ENCODE measurements around the gene LGMN.
A peak's percentile ranks its signal among the peaks of the same experiment; 100 is the strongest.

The LGMN gene

DNA sequence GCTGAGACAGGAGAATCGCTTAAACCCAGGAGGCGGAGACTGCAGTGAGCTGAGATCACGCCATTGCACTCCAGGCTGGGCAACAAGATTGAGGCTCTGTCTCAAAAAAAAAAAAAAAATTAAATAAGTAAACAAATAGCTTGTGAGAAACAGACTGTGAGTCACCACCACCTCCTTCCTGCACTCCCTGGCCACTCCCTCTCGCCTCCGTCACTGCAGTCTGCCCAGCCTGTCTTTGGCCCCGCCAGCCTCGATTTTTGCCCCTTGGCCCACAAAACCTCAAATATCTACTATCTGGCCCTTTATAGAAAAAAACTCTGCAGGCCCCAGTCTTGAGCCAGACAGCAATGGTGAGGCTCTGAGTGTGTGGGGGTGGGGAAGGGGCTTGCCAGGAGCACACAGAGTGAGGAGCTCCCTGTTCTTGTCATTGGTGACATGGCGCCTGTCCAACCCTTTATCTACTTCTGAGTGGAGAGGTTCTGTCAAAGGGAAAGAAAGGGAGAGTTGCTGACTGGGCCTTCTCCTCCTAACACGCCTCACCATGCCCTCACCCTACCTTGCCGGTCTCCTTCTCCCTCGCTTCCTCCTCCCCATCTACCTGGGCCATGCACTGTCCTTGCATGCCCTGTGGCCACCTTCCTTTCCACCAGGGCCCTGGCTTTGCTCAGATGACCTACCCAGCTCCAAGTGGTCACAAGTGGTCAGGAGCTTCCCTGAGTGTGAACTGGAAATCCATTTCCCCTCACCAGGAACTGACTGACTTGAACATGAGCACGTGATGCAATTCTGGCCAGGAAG is 22.1 kb downstream of the LGMN start:
- DNase-seq (ENCODE audit: low read depth) = peak; percentile 96

DNA sequence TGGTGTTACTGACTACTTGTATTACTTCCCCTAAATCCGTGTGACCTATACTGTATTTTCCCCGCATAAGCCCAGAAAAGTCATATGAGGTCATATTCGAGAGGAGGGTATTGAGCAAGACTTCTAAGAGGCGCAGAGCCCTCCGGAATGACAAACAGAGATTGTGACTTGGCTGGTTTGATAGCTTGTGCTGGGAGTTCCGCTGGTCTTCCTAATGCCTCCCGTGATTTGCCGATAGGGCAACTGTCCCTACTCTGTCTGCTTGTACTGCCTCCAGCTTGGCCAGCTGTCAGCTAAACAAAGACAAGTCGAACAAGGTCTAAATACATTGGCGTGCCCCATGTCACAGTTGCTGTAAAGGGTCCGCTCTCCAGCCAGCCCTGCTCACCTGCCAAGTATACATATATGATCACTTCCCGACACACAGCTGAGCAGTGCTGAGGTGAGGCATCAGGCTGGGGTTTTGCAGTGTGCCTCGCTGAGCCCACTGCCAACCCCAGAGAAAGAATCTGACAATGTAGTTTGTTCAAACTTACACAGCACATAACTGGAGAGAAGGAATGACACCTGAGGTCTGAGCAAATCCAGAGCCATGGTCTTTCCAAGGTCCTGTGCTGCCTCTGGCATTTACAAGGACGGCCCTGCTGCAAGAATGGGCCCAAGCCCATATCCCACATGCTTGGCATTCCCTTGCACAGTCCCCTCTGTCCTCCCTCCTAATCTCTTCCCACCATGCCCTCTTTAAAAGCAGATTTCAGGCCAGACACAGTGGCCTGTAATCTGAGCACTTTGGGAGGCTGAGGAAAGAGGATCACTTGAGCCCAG is 23.7 kb downstream of the LGMN start:
- DNase-seq (ENCODE audit: low read depth) = no peak

DNA sequence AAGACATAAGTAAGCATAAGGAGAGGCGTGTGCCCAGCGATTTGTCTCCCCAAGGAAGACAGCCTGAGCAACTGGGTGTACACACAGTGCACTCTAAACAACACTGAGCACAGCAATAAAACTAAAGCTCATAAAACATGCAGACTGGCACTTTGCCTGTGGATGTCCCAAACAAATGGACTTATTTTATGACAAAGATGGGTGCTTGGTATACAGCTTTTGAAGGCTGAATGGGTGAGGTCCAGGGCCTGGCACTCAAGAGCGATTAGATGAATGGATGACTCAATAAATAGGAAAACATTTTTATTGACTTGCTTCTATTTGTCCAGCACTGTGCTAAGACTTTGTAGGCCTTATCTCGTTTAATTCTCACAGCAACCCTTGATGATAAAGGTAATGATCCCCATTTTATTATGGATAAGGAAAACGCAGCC is 28.5 kb downstream of the LGMN start:
- DNase-seq (ENCODE audit: low read depth) = no peak

DNA sequence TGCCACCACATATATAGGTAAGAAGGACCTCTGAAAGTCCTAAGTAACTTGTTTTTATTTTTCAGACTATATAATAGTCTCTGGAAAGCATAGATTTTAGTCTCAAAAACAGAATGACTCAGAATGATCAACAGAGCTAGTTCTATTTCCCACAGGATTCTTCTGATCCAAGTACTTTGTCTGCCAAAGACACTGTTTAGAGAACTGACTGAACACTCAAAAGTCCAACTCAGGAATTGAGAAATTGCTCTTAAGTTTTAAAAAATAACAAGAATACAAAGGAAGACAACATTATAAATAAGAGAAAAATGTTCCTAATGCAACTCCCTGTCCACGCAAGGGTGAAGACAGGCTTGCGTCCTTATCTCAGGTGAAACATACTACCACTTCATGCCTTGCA is 29.0 kb downstream of the LGMN start:
- DNase-seq (ENCODE audit: low read depth) = peak; percentile 46

DNA sequence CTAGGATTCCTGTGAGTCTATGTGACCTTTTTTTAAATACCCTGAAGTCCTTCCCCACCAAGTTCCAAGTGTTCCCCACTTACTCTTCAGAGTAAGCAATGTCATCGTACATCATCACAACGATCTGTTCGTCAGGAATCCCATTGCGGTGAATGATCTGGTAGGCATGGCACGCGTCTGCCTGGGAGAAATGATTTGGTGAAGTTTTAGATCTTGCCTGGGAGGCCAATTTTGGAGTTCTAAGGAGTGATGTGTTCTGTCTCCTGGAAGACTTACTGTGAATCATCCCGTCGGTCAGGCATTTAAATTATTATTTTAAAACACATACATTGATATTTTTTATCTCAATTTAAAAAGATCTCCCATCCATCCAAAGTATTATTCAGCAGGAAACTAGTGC is 29.8 kb downstream of the LGMN start:
- no peak for DNase-seq (ENCODE audit: low read depth)

DNA sequence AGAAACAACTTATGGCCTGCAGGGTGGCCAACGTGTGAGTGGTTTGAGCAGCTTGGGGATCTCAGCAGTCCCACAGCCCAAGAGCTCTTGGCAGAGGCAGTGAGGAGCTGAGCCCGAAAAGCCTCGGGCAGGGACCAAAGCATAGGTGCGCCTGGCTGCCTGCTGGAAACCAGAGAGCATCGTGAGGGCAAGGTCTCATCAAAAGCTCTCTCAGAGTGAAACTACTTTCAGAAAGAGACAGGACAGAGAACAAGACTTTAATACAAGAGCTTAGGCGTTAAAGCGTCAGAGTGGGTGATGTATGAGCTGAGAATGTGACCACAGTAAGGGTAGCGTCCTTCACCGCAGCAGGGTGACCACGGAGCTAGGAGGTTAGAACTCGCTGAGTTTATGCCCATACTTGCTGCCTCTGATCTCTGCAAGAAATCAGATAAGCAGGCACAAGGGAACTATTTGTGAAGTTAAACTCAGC is 30.8 kb downstream of the LGMN start:
- peak; percentile 47 for DNase-seq (ENCODE audit: low read depth)

DNA sequence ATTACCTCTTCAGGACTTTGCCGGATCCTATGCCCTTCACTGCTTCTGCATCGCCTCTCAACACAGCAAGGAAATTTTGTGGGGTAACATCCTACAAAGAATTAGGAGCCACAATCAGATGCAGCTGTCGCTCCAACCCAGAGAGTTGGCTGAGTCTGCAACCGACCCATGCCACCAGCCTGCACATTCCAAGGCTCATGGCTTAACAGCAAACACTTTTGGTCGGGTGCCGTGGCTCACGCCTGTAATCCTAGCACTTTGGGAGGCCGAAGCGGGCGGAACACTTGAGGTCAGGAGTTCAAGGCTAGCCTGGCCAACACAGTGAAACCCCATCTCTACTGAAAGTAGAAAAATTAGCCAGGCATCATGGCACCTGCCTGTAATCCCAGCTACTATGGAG is 32.3 kb downstream of the LGMN start:
- no peak for DNase-seq (ENCODE audit: low read depth)

DNA sequence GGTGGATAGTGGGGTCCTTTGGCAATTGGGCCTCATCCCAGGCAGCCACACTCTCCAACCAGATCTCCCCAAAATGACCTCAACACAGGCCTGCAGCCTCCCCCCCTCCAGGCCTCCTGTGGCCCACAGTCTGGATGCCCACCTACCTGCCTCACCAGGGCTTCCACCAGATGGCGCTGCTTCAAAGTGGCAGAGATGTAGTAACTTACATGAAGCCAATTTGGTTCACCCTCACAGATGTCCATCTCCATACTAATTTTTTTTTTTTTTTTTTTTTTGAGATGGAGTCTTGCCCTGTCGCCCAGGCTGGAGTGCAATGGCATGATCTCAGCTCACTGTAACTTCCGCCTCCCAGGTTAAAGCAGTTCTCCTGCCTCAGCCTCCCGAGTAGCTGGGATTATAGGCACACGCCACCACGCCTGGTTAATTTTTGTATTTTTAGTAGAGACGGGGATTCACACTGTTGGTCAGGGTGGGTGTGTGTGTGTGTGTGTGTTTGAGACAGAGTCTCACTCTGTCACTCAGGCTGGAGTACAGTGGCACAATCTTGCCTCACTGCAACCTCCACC is 33.6 kb downstream of the LGMN start:
- peak; percentile 63 for DNase-seq (ENCODE audit: low read depth)

DNA sequence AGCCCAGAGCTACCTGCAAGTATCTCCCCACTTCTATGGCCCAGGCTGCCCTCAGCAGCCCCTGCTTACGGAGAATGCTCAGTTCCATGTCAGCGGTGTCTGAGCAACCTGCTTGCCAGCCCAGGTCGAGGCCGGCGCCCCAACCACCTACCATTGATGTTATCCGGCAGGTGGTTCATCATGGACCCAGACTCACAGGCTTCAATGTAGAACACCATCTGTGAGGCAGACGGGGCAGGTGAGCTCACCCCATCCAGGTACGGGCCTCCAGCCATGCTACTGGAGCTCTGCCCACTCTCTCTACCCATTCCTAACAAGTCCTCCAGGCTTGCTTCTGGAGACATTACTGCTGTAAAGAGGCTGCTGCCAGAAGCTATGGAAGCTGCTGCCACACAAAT is 35.8 kb downstream of the LGMN start:
- DNase-seq (ENCODE audit: low read depth) = no peak

DNA sequence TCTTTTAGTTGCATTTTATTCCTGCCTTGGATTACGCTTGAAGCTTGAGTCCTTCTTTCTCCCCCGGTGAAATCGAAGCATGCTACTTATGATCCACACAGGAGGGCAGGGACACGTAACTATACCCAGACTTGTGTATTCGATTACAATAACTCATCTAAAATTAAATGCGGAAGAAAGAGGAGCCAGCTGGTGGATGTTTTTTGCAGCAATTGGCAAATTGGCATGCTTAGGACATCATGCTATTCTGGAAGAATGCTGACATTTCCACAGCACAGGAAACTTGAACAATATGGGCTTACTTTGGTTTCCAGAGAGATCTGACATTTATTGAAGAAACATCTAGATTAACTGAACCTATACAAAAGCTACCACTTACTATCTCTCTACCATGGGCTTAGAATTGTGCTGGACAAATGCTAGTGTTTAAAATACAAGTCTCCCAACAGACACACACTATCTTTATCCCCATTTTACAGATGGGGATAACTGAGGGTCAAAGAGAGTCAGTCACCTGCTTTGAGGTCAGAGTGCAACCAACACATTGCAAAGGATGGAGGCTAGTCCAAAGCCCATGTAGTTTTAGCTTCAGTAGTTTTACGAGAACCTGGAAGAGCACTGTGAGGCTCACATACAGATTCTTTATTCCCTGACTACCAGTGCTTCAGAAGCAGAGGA is 36.3 kb downstream of the LGMN start:
- DNase-seq (ENCODE audit: low read depth) = no peak

DNA sequence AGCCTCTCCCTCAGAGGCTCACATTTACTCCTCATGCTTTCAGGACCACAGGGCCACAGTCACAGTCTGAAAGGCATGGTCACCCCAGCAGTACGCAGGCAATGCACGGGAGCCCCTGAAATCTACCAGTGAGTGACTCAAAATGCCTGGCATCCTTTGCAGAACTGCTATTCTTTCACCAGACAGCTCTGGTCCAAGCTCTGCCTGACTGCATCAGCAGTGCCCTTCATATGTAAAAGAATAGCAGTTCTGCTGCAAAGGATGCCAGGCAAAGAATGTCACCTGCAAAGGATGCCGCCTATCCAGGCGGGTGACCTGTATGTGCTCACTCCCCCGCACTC is 38.5 kb downstream of the LGMN start:
- DNase-seq (ENCODE audit: low read depth) = no peak

DNA sequence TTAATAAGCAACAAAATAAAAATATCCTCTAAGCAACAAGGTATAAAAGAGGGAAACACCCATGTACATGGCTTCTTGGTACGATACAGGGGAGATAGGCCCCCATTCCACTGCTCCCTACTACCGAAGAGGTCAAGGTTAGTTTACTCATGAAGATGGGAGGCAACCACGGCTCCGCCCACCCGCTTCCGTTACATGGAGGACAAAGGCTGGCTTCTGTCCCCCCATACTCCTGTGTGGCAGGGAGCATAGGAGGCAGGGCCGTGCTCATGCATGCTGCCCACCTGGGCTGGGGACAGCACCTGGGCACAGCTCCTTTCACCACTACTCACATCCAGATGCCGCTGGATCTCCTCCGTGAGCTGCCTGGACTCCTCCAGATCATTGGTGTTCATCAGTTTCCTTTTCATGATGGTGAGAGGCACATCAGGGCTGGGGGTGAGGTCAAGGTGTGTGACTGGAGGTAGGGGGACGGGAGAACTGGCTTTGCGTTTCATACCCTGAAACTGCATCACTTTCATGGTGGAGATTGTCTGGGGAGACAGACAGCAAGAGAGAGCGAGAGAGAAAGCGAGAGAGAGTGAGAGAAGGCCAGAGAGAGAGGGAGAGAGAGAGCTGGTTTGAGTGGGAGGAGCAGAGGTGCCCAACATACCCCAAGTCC is 39.0 kb downstream of the LGMN start:
- no peak for DNase-seq (ENCODE audit: low read depth)

DNA sequence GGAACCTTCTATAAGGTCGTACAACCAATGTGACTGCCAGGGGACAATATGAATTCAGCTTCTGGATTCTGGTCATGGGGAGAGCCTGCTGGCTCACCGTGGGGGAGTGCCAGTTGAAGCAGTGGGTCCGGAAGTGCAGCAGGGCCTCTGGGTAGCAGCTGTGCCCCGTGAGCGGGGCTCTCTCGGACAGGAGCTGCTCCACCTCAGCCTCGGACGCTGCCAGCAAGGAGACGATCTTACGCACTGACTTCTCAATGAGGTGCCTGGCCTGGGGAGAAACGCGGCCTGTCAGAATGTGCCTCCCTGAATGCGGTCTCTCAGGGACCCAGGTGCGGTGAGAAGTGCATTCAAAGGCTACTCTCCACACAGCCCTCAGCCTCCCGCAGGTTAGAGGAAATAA is 42.0 kb downstream of the LGMN start:
- no peak for DNase-seq (ENCODE audit: low read depth)

DNA sequence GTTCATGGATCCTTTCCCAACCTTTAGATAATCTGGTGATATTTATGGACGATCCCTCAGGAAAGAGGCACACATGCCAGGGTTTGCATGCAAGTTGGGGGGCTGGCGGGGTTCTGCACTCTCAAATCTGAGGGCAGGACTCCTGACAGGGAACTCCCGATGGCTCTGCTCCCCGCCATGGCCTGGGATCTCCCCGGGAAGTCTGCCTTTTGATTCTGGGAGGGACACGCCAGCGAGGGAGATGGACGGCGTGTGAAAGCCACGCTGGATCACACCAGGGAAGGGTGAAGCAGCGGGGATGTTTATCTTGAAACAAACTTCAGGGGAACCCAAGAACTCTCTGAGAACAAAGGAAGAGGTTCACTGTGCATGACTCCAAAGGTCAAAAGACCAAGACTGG is 43.6 kb downstream of the LGMN start:
- DNase-seq (ENCODE audit: low read depth) = no peak

DNA sequence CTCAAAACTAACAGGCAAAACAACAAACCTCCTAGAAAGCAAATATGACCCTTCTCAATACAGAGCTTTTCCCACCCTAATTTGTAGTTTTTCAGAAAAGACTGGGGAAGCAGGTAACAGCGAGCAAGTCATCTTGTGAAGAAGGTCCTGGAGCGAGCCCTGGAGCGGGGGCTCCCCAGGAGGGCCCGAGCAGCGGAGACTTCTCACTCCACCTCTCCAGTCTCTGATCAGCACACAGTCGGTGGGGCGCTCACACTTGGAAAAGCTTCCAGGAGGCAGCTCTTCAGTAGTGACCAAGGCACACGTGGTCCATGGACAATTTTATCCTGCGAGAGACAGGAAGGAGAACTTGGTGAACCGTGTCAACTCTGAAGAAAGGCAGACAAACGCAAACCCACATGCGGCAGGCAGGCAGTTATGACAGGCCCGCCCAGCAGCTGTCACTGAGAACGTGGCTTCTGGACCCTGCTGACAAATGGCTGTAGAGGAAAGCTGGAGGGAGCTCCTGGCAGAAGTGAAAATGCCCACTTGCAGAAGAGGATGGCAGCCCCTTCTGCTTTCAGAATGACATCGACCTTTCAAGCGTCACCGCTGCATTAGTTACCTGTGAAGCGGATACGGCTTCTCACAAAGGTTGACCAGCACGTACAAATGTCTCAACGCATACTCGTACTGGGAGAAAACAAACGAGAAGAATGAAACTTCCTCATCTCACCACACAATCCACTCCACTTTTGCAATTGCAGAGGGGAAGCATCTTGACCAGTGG is 44.2 kb downstream of the LGMN start:
- DNase-seq (ENCODE audit: low read depth) = no peak

DNA sequence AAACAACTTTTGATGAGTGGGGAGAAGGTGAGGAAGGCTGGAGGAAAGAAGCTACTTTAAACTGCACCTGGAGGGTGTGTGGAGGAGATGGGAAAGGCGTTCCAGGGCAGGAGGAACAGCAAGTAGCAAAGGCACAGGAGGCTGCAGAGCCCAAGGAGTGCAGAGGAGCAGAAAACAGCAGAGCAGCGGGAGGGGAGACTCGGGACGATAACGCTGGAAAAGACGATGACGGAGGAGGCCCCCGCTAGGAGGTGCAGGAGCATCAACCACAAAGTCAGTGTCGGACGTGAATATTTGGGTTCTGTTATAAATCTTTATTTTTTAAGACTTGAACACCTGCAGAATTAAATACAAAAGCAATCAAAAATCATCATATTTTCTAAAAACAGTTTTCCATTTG is 44.9 kb downstream of the LGMN start:
- no peak for DNase-seq (ENCODE audit: low read depth)

DNA sequence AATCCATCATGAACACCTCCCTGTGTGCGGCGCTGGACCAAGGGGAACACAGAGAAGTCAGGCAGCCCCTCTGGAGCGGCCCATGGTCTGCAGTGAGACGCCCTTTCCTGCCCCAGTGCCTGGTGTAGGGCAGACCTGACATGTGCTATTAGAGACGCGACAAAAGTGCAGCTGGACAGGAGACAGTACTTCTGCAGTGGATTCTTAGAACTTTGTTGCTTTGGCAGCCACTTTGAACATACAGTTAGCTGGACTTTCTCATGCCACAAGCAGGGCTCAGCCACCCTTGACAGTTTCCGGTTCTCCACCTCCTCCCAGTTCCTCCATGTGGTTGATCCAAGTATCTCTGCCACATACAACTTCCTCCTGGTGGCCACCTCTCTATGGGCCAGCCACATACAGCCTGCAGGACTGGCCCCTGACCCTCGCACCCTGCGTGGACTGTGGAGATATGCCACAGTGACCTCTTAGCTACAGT is 45.9 kb downstream of the LGMN start:
- no peak for DNase-seq (ENCODE audit: low read depth)

DNA sequence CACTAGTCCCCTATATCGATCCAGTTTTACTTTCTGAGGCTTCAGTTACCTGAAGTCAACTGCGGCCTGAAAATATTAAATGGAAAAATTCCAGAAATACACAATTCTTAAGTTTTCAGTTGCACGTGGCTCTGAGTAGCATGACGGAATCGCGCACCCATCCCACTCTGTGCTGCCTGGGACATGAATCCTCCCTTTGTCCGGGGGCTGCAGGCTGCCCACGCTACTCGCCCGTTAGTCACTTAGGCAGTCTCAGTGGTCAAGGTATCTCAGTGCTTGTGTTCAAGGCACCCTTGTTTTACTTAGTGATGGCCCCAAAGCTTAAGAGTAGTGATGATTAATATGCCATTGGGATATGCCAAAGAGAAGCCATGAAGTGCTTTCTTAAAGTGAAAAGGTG is 46.6 kb downstream of the LGMN start:
- DNase-seq (ENCODE audit: low read depth) = no peak

DNA sequence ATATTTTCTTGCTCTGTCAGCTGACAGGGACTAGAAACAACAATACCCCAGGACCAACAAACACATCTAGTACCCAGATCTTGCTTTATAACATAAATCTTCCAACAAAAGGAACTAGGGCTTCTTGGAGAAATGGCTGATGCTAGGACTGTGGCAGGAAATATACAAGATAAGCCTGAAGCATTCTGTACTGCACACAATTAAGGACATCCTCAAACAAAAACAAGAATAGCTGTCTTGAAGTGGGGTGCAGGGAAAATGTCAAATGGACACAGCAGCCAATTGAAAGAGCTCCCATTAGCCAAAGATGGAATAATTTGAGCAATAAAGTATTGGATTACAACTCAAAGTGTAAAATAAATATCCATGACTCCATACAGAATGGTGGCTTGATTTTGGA is 50.0 kb downstream of the LGMN start:
- DNase-seq (ENCODE audit: low read depth) = no peak

DNA sequence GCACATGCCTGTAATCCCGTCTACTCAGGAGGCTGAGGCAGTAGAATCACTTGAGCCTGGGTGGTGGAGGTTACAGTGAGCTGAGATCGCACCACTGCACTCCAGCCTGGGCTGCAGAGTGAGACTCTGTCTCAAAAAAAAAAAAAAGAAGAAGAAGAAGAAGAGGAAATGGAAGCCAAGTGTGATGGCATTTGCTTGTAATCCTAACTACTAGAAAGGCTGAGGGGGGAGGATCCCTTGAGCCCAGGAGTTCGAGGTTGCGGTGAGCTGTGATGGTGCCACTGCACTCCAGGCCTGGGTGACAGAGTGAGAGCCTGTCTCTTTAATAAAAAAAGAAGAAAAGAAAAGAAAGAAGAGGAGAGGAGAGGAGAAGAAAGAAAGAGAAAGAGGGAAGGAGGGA is 52.1 kb downstream of the LGMN start:
- DNase-seq (ENCODE audit: low read depth) = no peak

DNA sequence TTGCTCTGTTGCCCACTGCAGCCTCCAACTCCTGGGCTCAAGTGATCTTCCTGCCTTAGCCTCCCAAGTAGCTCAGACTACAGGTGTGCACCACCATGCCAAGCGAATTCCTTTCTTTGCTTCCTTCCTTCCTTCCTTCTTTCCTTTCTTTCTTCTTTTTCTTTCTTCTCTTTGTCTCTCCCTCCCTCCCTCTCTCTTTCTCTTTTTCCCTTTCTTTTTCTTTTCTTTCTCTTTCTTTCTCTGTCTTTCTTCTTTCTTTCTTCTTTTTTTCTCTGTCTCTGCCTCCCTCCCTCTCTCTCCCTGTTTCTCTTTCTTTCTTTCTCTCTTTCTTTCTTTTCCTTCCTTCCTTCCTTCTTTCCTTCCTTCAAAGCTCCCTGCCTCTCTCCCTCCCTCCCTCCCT is 52.9 kb downstream of the LGMN start:
- DNase-seq (ENCODE audit: low read depth) = no peak
